ENCODE measurements around the gene PALS2.

DNA sequence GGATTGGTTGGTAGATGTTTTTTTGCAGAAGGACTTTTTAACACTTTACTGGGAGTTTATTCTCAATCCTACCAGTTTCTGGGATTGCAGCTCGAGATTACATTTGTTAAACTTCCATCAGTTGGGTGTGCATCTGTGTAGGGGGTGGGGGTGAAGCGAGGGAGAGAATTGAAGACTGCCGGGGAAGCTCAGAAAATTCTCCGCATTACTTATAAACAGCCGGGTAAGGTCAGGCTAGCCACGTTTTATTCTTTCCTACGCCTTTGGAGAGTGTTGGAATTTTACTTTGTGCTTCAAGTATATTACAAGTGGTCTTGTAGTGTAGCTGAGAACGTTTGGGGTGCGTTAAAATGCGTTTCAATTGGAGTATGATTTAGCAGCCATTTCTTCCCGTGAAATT lies 1.1 kb downstream of the PALS2 start:
- TF ChIP-seq, protein P1, sequence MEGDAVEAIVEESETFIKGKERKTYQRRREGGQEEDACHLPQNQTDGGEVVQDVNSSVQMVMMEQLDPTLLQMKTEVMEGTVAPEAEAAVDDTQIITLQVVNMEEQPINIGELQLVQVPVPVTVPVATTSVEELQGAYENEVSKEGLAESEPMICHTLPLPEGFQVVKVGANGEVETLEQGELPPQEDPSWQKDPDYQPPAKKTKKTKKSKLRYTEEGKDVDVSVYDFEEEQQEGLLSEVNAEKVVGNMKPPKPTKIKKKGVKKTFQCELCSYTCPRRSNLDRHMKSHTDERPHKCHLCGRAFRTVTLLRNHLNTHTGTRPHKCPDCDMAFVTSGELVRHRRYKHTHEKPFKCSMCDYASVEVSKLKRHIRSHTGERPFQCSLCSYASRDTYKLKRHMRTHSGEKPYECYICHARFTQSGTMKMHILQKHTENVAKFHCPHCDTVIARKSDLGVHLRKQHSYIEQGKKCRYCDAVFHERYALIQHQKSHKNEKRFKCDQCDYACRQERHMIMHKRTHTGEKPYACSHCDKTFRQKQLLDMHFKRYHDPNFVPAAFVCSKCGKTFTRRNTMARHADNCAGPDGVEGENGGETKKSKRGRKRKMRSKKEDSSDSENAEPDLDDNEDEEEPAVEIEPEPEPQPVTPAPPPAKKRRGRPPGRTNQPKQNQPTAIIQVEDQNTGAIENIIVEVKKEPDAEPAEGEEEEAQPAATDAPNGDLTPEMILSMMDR (IDR thresholded peaks at IDR 0.05), result no peak
- TF ChIP-seq POLR2A (IDR thresholded peaks at IDR 0.05), result no peak

All from sigmoid colon (tissue), 3 donors.